OCI-LY7 (cell line): Measurements from ENCODE around the gene EYA2.

Experiments used
- CTCF ChIP-seq: fragments of 200-600 bp; sonication (generic); conservative IDR thresholded peaks from 2 replicates; pipeline ENCODE4 v1.5.1; 2014; ENCODE audit warnings: mild to moderate bottlenecking, antibody characterized with exemption, low read length, moderate library complexity, mixed read lengths
- EZH2phosphoT487 ChIP-seq: fragments of 200-600 bp; sonication (generic); IDR thresholded peaks from 2 replicates; pipeline ENCODE4 v1.6.1; 2018; ENCODE audit warnings: low read depth, borderline replicate concordance, mild to moderate bottlenecking, mixed run types, antibody characterized with exemption, low read length, moderate library complexity, mixed read lengths

GRCh38 chr20:47111576-47111975, 216.9 kb downstream of the EYA2 start:
- no peak for TF ChIP-seq CTCF
- TF ChIP-seq EZH2phosphoT487: no peak
